GM18909 (cell line): ENCODE data around the gene SKIDA1.

Experiments
- ATAC-seq: cut with Tn5 transposase; IDR thresholded peaks from one replicate; pipeline ENCODE4 v1.9.1; 2021; ENCODE audit warnings: mild to moderate bottlenecking; ENCODE audit not compliant: unreplicated experiment, poor library complexity

Gene SKIDA1

DNA sequence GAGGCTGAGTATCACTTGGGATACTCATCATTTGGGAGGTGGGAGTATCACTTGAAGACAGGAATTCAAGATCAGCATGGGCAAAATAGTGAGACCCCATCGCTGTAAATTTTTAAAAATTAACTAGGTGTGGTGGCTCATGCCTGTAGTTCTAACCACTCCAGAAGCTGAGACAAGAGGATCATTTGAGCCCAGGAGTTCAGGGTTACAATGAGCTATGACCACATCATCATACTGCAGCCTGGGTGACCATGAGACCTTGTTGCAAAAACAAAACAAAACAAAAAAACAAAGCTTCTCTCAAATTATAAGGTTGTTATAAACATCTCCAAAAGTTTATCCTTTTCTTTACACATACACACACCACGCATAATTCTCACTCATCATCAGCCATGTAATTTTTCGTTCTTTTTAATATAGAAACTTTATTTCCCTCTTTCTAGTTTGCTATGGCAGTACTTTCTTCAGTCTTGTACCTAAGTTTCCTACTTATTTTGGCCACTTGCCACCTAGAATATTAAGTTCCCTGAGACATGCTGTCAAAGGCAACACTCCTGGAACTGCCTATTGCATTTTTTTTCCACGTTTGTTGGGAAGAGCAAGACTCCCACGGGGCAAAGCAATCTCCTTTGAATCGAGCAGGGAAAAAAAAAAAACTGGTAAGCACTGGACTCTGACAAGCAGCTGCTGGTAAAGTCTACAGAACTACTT, 37.1 kb downstream of the SKIDA1 start:
- ATAC-seq, result no peak

DNA sequence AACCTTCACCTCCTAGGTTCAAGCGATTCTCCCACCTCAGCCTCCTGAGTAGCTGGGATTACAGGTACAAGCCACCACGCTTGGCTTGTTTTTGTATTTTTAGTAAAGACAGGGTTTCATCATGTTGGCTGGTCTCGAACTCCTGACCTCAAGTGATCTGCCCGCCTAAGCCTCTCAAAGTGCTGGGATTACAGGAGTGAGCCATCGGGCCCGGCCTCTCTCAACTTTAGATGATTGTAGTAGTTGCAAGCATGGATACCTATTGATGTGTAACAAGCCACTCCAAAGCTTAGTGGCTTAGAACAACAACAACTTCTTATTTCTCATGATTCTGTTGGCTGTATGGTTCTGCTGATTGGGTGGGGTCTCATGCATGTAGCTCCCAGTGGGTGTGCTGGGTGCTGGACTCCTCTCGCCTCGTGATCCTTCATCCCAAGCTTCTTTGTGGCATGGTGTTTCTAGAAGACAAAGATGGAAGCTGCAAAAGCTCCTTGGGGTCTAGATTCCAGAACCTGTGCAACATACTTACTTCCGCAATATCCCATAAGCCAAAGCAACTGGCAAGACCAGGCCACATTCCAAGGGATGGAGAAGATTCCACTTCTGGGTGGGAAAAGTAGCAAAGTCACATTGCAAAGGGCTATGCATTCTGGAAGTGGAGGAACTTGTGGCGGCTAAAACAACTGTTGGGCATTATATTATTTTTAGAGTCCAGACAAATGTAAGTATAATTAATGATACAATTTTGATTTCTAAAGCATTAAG, 37.9 kb downstream of the SKIDA1 start:
- ATAC-seq, result no peak

DNA sequence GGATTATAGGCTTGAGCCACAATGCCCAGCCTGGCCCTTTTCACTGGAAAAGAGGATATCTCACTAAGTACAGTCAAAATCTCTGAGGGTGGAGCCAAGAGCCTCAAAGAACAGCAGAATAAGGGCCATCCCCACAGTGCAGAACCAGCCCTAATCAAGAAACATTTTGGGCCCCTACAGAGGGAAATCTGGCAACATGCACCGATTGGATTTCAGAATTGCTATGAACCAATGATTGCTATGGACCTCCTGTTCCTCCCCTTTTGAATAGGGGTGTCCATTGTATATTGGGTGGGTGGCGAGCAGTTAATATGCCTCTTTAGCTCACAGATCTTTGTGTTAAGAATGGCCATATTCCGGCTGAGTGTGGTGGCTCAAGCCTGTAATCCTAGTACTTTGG, 42.7 kb downstream of the SKIDA1 start:
- ATAC-seq, result no peak

DNA sequence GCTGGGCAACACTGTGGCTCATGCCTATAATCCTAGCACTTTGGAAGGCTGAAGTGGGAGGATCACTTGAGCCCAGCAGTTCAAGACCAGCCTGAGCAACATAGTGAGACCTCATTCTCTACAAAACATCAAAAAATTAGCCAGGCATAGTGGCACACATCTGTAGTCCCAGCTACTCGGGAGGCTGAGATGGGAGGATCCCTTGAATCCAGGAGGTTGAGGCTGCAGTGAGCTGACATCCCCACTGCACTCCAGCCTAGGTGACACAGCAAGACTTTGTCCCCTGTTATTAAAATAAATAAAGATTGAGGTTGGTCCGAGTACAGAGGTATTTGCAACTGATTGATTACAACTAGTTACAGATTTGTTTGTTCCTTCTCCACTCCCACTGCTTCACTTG, 44.1 kb downstream of the SKIDA1 start:
- ATAC-seq, result no peak

DNA sequence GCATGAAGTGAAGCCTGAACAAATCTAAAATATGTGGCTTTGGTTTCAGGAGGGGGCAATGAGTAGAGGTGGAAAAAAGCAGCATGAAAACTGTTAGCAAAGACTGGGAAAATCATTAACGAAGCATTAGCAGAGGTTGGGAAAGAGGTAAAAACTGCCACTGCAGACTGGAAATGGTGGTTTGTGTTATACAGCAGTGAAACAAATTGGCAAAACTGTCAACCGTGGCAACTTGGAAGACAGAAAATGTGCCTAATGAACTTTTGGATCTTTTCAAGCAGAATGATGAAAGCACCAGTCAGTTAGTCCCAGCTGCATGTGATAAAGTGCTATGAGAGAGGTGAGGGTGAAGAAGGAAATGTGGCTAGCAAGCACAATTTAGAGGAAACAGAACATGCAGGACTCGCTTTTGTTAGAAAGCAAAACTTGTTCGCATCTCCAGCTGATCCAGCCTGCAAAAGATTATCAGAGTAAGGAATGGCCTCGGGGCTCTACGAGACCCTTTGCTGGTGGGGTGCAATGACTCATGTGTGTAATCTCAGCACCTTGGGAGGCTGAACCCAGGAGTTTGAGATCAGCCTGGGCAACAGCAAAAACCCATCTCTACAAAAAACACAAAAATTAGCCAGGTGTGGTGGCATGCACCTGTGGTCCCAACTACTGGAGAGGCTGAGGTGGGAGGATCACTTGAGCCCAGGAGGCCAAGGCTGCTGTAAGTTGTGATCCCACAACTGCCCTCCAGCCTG, 45.7 kb downstream of the SKIDA1 start:
- ATAC-seq, result no peak

DNA sequence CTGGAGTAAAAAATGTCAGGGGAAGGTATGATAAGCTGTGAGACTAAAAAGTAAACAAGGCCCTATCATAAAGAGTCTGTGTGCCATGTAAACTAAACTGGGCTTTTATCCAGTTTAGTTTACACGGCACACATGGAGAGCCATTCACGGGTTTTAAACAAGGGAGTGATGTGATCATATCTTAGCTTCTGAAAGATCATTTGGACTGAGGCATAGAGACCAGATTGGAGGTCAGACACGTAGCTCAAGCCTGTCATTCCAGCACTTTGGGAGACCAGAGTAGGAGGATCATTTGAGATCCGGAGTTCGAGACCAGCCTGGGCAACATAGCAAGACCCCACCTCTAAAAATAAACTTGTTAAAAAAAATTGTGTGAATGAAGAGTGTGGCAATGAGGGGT, 50.1 kb downstream of the SKIDA1 start:
- no peak for ATAC-seq

DNA sequence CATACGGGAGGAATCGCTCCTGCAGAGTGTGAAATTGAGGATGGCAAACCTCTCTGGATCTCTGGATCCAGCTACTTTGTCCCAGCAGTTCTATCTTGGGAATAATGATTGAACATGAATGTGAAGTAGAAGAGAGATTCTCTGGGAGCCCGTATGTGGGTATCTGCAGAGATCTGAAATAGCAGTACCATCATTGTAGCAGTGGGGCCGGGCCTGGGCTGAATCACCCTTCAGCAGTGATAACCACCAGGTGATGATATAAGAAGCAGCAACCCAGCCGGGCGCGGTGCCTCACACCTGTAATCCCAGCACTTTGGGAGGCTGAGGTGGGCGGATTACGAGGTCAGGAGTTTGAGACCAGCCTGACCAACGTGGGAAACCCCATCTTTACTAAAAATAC, 51.9 kb downstream of the SKIDA1 start:
- no peak for ATAC-seq

DNA sequence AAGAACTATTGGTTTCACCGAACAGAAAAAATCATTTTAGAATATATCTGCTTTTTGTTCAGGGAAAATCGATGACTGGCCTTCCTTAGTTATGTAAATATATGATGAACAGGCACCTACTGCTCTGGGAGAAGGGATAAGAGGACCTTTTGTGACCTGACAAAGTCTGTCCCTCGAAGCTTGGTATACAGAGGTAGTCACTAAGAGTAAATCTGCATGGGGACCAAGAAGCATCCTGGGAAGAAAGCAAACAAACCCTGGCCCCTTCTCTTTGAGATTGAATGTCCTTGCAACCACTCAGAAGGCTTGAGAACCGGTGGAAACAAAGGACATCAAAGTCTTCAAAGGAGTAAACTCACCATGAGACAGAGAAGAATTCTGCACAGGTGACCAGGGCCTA, 52.3 kb downstream of the SKIDA1 start:
- ATAC-seq, result no peak

DNA sequence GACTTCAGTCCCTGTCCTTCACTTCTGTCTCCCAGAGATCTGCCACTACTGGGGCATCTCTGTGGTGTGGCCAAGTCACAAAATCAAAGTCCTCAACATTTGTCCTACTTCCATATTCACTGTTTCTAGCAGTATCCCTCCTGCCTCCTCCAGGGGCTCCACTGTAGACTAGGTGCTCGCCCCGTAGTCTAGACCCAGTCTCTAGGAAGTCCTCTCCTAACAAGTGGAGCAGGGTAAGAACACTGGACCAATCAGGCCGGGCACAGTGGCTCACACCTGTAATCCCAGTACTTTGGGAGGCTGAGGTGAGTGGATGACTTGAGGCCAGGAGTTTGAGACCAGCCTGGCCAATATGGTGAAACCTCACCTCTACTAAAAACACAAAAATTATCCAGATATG, 57.4 kb downstream of the SKIDA1 start:
- no peak for ATAC-seq

DNA sequence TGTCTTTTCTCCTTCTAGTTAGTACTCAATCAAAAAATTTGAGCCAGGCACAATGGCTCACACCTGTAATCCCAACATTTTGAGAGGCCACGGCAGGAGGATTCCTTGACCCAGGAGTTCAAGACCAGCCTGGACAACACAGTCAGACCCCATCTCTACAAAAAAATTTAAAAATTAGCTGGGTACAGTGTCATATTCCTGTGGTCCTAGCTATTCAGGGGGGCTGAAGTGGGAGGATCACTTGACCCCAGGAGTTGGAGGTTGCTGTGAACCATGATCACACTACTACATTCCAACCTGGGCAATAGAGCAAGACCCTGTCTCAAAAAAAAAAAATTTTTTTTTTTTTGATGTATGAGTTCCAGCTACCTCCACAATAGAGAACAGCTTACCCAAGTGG, 57.8 kb downstream of the SKIDA1 start:
- ATAC-seq, result no peak

DNA sequence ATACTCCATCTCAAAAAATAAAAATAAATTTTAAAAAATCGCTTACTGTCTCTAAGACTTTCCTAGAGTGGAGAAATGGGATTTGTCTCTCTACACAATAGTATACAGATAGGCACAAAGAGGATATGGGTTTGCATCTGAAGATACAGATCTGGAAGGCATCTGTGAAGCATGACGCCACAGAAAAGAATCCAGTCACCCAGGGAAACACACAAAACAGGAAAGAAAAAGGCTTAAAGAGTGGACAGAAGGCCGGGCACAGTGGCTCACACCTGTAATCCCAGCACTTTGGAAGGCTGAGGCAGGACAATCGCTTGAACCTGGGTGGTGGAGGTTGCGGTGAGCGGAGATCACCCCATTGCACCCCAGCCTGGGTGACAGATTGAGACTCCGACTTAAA, 61.3 kb downstream of the SKIDA1 start:
- no peak for ATAC-seq
